Type B pancreatic cell (in vitro differentiated cells): ENCODE measurements around the gene ARID1A. TPM values are rescaled to one million over a fixed set of nuclear protein-coding genes. Genes with fewer than 3 reads are reported as not detected.

Experiments used
- DNase-seq: peaks from one replicate; pipeline ENCODE4 v3.0.0; 2021; ENCODE audit warnings: mixed read lengths; ENCODE audit not compliant: unreplicated experiment; ENCODE audit errors: extremely low spot score
- H3K27ac Mint-ChIP-seq: 2 replicates; pipeline ENCODE4 v1.8.0; 2021; ENCODE audit warnings: mild to moderate bottlenecking, mixed read lengths
- H3K27me3 Mint-ChIP-seq: 2 replicates; pipeline ENCODE4 v1.8.0; 2021; ENCODE audit warnings: mixed read lengths
- H3K36me3 Mint-ChIP-seq: 2 replicates; pipeline ENCODE4 v1.8.0; 2021; ENCODE audit warnings: mixed read lengths
- H3K4me1 Mint-ChIP-seq: one replicate; pipeline ENCODE4 v1.8.0; 2021; ENCODE audit warnings: mixed read lengths; ENCODE audit not compliant: unreplicated experiment
- H3K4me3 Mint-ChIP-seq: 2 replicates; pipeline ENCODE4 v1.8.0; 2021; ENCODE audit warnings: mild to moderate bottlenecking, mixed read lengths
- H3K9me3 Mint-ChIP-seq: 2 replicates; pipeline ENCODE4 v1.8.0; 2021; ENCODE audit warnings: mixed read lengths
- CTCF ChIP-seq: fragments of 200-600 bp; sonication (generic); conservative IDR thresholded peaks from 2 replicates; pipeline ENCODE4 v1.5.0; 2021; ENCODE audit warnings: antibody characterized with exemption, mild to moderate bottlenecking
- total RNA-seq: library from RNA; stranded (reverse); gene quantifications from 2 replicates; pipeline ENCODE4 v1.2.1, GENCODE V29; 2021; ENCODE audit warnings: low replicate concordance

Gene ARID1A
- total RNA-seq, 1 donor from 2014 or later, result 121 TPM

- H3K4me1 Mint-ChIP-seq, result peaks cover 37% of the 10 kb centered on the region
- no peak for TF ChIP-seq CTCF
- no peaks in the 10 kb centered on the region for H3K27me3 Mint-ChIP-seq
- no peak overlapping the region for H3K27ac Mint-ChIP-seq
- no peak overlapping the region for H3K4me3 Mint-ChIP-seq
- no peaks in the 10 kb centered on the region for H3K9me3 Mint-ChIP-seq
- no peak for DNase-seq
- peaks cover 46% of the 10 kb centered on the region for H3K36me3 Mint-ChIP-seq
Measured at GRCh38 chr1:26780344-26780957, 84.6 kb downstream of the ARID1A start.

- no peak for TF ChIP-seq CTCF
- Mint-ChIP-seq H3K27ac (peak overlapping the region; percentile 15), H3K4me1 (peaks cover 45% of the 10 kb centered on the region), H3K4me3 (no peak overlapping the region), H3K9me3 (no peaks in the 10 kb centered on the region), H3K27me3 (no peaks in the 10 kb centered on the region), H3K36me3 (peaks cover 39% of the 10 kb centered on the region)
- no peak for DNase-seq
Measured at GRCh38 chr1:26781206-26781825, 85.5 kb downstream of the ARID1A start.

- no peak for DNase-seq
- TF ChIP-seq CTCF, result no peak
- Mint-ChIP-seq H3K4me1 (peaks cover 56% of the 10 kb centered on the region), H3K27ac (peak overlapping the region; percentile 99), H3K9me3 (no peaks in the 10 kb centered on the region), H3K4me3 (no peak overlapping the region), H3K36me3 (peaks cover 35% of the 10 kb centered on the region), H3K27me3 (no peaks in the 10 kb centered on the region)
Measured at GRCh38 chr1:26782521-26783212, 86.9 kb downstream of the ARID1A start.

- peaks cover 59% of the 10 kb centered on the region for H3K4me1 Mint-ChIP-seq
- H3K4me3 Mint-ChIP-seq, result peak overlapping the region; percentile 35
- H3K27ac Mint-ChIP-seq, result peak overlapping the region; percentile 99
- no peaks in the 10 kb centered on the region for H3K27me3 Mint-ChIP-seq
- H3K36me3 Mint-ChIP-seq, result peaks cover 28% of the 10 kb centered on the region
- no peak for TF ChIP-seq CTCF
- DNase-seq, result no peak
- no peaks in the 10 kb centered on the region for H3K9me3 Mint-ChIP-seq
Measured at GRCh38 chr1:26783646-26784022, 87.8 kb downstream of the ARID1A start.

DNA sequence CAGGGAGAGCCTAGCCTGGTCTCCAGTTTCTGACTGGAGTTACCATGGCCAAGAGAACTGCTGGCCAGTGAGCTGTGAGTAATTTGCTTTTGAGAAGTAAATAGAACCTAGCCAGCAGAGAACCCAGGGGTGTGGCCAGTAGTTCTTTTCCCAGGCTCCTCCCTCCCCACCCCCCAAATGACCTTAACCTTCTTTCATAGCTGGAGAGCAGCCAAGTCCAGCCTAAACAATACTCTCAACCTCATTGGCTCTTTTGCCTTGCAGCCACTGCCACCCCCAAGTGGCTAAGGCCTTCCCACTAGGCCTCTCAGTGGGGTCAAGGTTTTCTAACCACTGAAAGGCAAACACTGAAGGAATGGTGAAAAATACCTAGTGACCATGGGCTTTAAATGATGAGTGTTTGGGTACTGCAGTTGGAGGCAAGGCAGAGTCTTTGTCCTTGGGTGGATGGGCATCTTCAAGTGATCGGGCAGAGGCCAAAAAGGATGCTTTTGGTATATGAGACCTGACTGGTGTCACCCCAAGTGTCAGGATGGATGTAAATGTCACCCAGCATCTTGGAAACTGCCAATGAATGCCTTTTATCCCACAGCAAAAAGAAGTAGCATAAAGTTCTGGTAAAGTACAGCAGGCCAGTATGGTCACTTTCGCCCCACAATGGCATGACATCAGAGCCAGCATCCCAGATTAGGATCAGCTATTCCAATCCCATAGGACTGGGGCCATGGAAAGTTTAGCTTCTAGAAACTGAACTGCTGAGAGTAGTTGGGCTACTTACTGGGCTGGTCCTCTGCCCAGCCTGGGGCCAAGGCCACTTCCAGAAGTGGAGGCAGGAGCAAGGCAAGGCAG lies 88.4 kb downstream of the ARID1A start:
- no peak for DNase-seq
- peak overlapping the region; percentile 35 for H3K4me3 Mint-ChIP-seq
- peaks cover 65% of the 10 kb centered on the region for H3K4me1 Mint-ChIP-seq

More for the DNA sequence above, 88.4 kb downstream of the ARID1A start:
- no peak for TF ChIP-seq CTCF
- Mint-ChIP-seq H3K9me3 (no peaks in the 10 kb centered on the region), H3K27ac (peak overlapping the region; percentile 99), H3K27me3 (no peaks in the 10 kb centered on the region), H3K36me3 (peaks cover 22% of the 10 kb centered on the region)
